ENCODE results near the gene SLX9. TPM values are rescaled to one million over a fixed set of nuclear protein-coding genes. Genes with fewer than 3 reads are reported as not detected.
A peak's percentile ranks its signal among the peaks of the same experiment; 100 is the strongest.

SLX9 gene
- total RNA-seq, 1 experiment from 2014 or later = 24.9 TPM

GRCh38 chr21:44958471-44959191 lies 18.8 kb downstream of the SLX9 start:
- peak; percentile 89 for DNase-seq (ENCODE audit: low read depth)

GRCh38 chr21:44959376-44960091 lies 19.7 kb downstream of the SLX9 start:
- no peak for DNase-seq (ENCODE audit: low read depth)

GRCh38 chr21:44960141-44961092 lies 20.6 kb downstream of the SLX9 start:
- DNase-seq (ENCODE audit: low read depth) = no peak

GRCh38 chr21:44962403-44962966 lies 22.7 kb downstream of the SLX9 start:
- DNase-seq (ENCODE audit: low read depth) = peak; percentile 98

- DNase-seq (ENCODE audit: low read depth) = no peak
Measured at GRCh38 chr21:44964381-44964780, 24.6 kb downstream of the SLX9 start.

- peak; percentile 87 for DNase-seq (ENCODE audit: low read depth)
Measured at GRCh38 chr21:44965251-44966022, 25.6 kb downstream of the SLX9 start.

- DNase-seq (ENCODE audit: low read depth) = no peak
Measured at GRCh38 chr21:44966135-44967081, 26.6 kb downstream of the SLX9 start.

- DNase-seq (ENCODE audit: low read depth) = no peak
Measured at GRCh38 chr21:44967082-44968047, 27.5 kb downstream of the SLX9 start.

- no peak for DNase-seq (ENCODE audit: low read depth)
Measured at GRCh38 chr21:44969066-44969670, 29.3 kb downstream of the SLX9 start.

GRCh38 chr21:44969931-44970755 lies 30.3 kb downstream of the SLX9 start:
- no peak for DNase-seq (ENCODE audit: low read depth)

- DNase-seq (ENCODE audit: low read depth) = no peak
Measured at GRCh38 chr21:44970766-44971671, 31.2 kb downstream of the SLX9 start.

- no peak for DNase-seq (ENCODE audit: low read depth)
Measured at GRCh38 chr21:44971672-44971995, 31.8 kb downstream of the SLX9 start.

- no peak for DNase-seq (ENCODE audit: low read depth)
Measured at GRCh38 chr21:44972301-44972814, 32.5 kb downstream of the SLX9 start.

- no peak for DNase-seq (ENCODE audit: low read depth)
Measured at GRCh38 chr21:44972821-44973220, 33.0 kb downstream of the SLX9 start.

- no peak for DNase-seq (ENCODE audit: low read depth)
Measured at GRCh38 chr21:44973598-44973997, 33.8 kb downstream of the SLX9 start.

GRCh38 chr21:44974676-44975075 lies 34.8 kb downstream of the SLX9 start:
- DNase-seq (ENCODE audit: low read depth) = no peak
